H9 (cell line): ENCODE data around the gene ABCG4. TPM values are rescaled to one million over a fixed set of nuclear protein-coding genes. Genes with fewer than 3 reads are reported as not detected.
"Not testable (repeated sequence)": the region's sequence is repeated elsewhere in the genome, so short reads cannot be mapped to it uniquely, and the experiment has no call there.

Experiments used
- DNase-seq: peaks from one replicate; pipeline ENCODE4 v3.0.0-alpha.2; 2017
- H2AFZ ChIP-seq: one replicate; pipeline ENCODE4 v1.6.1; 2013; ENCODE audit warnings: mild to moderate bottlenecking, low read length, control low read depth, moderate library complexity
- H2AK5ac ChIP-seq: 2 replicates; pipeline ENCODE4 v1.6.1; 2013; ENCODE audit warnings: low read length, control low read depth, mixed read lengths; ENCODE audit not compliant: insufficient read length
- H2BK120ac ChIP-seq: one replicate; pipeline ENCODE4 v1.6.1; 2013; ENCODE audit warnings: low read depth, mild to moderate bottlenecking, low read length, control low read depth, inconsistent platforms; ENCODE audit not compliant: poor library complexity, severe bottlenecking
- H2BK12ac ChIP-seq: 2 replicates; pipeline ENCODE4 v1.6.1; 2013; ENCODE audit warnings: low read length, control low read depth, mixed read lengths, low read depth; ENCODE audit not compliant: insufficient read length
- H2BK15ac ChIP-seq: 2 replicates; pipeline ENCODE4 v1.6.1; 2013; ENCODE audit warnings: low read depth, low read length, control low read depth
- H2BK20ac ChIP-seq: one replicate; pipeline ENCODE4 v1.6.1; 2013; ENCODE audit warnings: low read depth, mild to moderate bottlenecking, low read length, control low read depth, inconsistent platforms; ENCODE audit not compliant: poor library complexity, severe bottlenecking
- H2BK5ac ChIP-seq: 2 replicates; pipeline ENCODE4 v1.6.1; 2013; ENCODE audit warnings: low read length, control low read depth, mixed read lengths; ENCODE audit not compliant: insufficient read length
- H3K14ac ChIP-seq: 2 replicates; pipeline ENCODE4 v1.6.1; 2013; ENCODE audit warnings: low read length, control low read depth; ENCODE audit not compliant: insufficient read depth
- H3K18ac ChIP-seq: 2 replicates; pipeline ENCODE4 v1.6.1; 2013; ENCODE audit warnings: low read depth, mild to moderate bottlenecking, mixed read lengths, low read length, control low read depth; ENCODE audit not compliant: insufficient read length
- H3K23ac ChIP-seq: 2 replicates; pipeline ENCODE4 v1.6.1; 2013; ENCODE audit warnings: low read length, control low read depth, mixed read lengths, low read depth; ENCODE audit not compliant: insufficient read length
- H3K23me2 ChIP-seq: 2 replicates; pipeline ENCODE4 v1.6.1; 2013; ENCODE audit warnings: low read depth, mild to moderate bottlenecking, mixed read lengths, low read length, control low read depth; ENCODE audit not compliant: insufficient read length, poor library complexity, severe bottlenecking
- H3K27ac ChIP-seq: 2 replicates; pipeline ENCODE4 v1.5.1; 2013; ENCODE audit warnings: low read length, control low read depth, mixed read lengths, low read depth; ENCODE audit not compliant: insufficient read length
- H3K27me3 ChIP-seq: 2 replicates; pipeline ENCODE4 v1.6.1; 2013; ENCODE audit warnings: low read length, control low read depth, inconsistent platforms; ENCODE audit not compliant: insufficient read depth
- H3K4ac ChIP-seq: 2 replicates; pipeline ENCODE4 v1.6.1; 2013; ENCODE audit warnings: low read depth, mild to moderate bottlenecking, control low read depth, inconsistent platforms, low read length, moderate library complexity
- H3K4me1 ChIP-seq: 2 replicates; pipeline ENCODE4 v1.6.1; 2013; ENCODE audit warnings: low read length, control low read depth, inconsistent platforms; ENCODE audit not compliant: insufficient read depth
- H3K4me2 ChIP-seq: 2 replicates; pipeline ENCODE4 v1.6.1; 2013; ENCODE audit warnings: low read length, control low read depth, mixed read lengths; ENCODE audit not compliant: insufficient read length, insufficient read depth
- H3K56ac ChIP-seq: 2 replicates; pipeline ENCODE4 v1.6.1; 2013; ENCODE audit warnings: low read depth, mild to moderate bottlenecking, mixed read lengths, low read length, control low read depth; ENCODE audit not compliant: insufficient read length
- H3K79me1 ChIP-seq: 2 replicates; pipeline ENCODE4 v1.6.1; 2013; ENCODE audit warnings: low read depth, mild to moderate bottlenecking, moderate library complexity, low read length, control low read depth, inconsistent platforms; ENCODE audit not compliant: insufficient read depth, poor library complexity, severe bottlenecking
- H3K79me2 ChIP-seq: 2 replicates; pipeline ENCODE4 v1.6.1; 2013; ENCODE audit warnings: low read length, control low read depth, inconsistent platforms; ENCODE audit not compliant: insufficient read depth
- H3K9ac ChIP-seq: 2 replicates; pipeline ENCODE4 v1.6.1; 2013; ENCODE audit warnings: low read length, control low read depth, mixed read lengths; ENCODE audit not compliant: insufficient read length; ENCODE audit errors: extremely low read depth
- H3K9me3 ChIP-seq: one replicate; pipeline ENCODE4 v1.6.1; 2013; ENCODE audit warnings: low read depth, low read length, inconsistent platforms; ENCODE audit not compliant: control insufficient read depth
- H3T11ph ChIP-seq: one replicate; pipeline ENCODE4 v1.6.1; 2013; ENCODE audit warnings: mild to moderate bottlenecking, low read length, control low read depth, inconsistent platforms
- H4K20me1 ChIP-seq: one replicate; pipeline ENCODE4 v1.6.1; 2013; ENCODE audit not compliant: control insufficient read depth, insufficient read length, insufficient read depth
- H4K5ac ChIP-seq: 2 replicates; pipeline ENCODE4 v1.6.1; 2013; ENCODE audit warnings: low read depth, mild to moderate bottlenecking, mixed read lengths, low read length, control low read depth; ENCODE audit not compliant: insufficient read length
- H4K8ac ChIP-seq: replicated peaks from 2 replicates; pipeline ENCODE4 v1.6.1; 2013; ENCODE audit warnings: low read length, control low read depth, mixed read lengths, low read depth; ENCODE audit not compliant: insufficient read length
- H4K91ac ChIP-seq: 2 replicates; pipeline ENCODE4 v1.6.1; 2013; ENCODE audit warnings: low read depth, mild to moderate bottlenecking, moderate library complexity, mixed read lengths, low read length, control low read depth; ENCODE audit not compliant: insufficient read length
- H3K27ac Mint-ChIP-seq, 3 experiments: 2 replicates in 2 of 3; 3 replicates in 1 of 3; pipeline ENCODE4 v1.8.0; 2020 to 2021; ENCODE audit warnings: mixed read lengths in 3 of 3, mild to moderate bottlenecking in 1 of 3, moderate library complexity in 1 of 3
- H3K27me3 Mint-ChIP-seq: 2 replicates; pipeline ENCODE4 v1.8.0; 2021; ENCODE audit warnings: low read depth, mild to moderate bottlenecking, moderate library complexity, mixed read lengths
- H3K36me3 Mint-ChIP-seq, 3 experiments: 2 replicates in 2 of 3; 3 replicates in 1 of 3; pipeline ENCODE4 v1.8.0; 2020 to 2021; ENCODE audit warnings: low read depth in 3 of 3, mixed read lengths in 3 of 3; ENCODE audit not compliant: insufficient read depth in 1 of 3
- H3K4me1 Mint-ChIP-seq, 2 experiments: 2 replicates each; pipeline ENCODE4 v1.8.0; 2020; ENCODE audit warnings: mixed read lengths in 2 of 2
- H3K4me3 Mint-ChIP-seq, 2 experiments: 2 replicates in 1 of 2; 3 replicates in 1 of 2; pipeline ENCODE4 v1.8.0; 2020 to 2021; ENCODE audit warnings: mild to moderate bottlenecking in 2 of 2, mixed read lengths in 2 of 2, moderate library complexity in 1 of 2
- H3K9me3 Mint-ChIP-seq, 2 experiments: 2 replicates in 1 of 2; 3 replicates in 1 of 2; pipeline ENCODE4 v1.8.0; 2020; ENCODE audit warnings: mild to moderate bottlenecking in 2 of 2, mixed read lengths in 2 of 2, moderate library complexity in 1 of 2
- CTCF ChIP-seq: fragments of 200-600 bp; sonication (generic); conservative IDR thresholded peaks from 3 replicates; pipeline ENCODE4 v1.8.0; 2021; ENCODE audit warnings: antibody characterized with exemption, mild to moderate bottlenecking
- WGBS: extraction: QIAGEN DNeasy Blood & Tissue Kit; methylation state at CpG from one replicate; pipeline ENCODE4 v1.1.7; 2013; ENCODE audit warnings: missing lambda C conversion rate, low lambda C conversion rate, mixed read lengths; ENCODE audit not compliant: insufficient read length; ENCODE audit errors: extremely low coverage; 5-methylcytosine and 5-hydroxymethylcytosine counted together
- total RNA-seq: library from RNA; stranded (reverse); gene quantifications from 2 replicates; pipeline ENCODE4 v1.2.1, GENCODE V29; 2021

The ABCG4 gene
- total RNA-seq, 1 experiment from 2014 or later: 1.2 TPM

- peak overlapping the region; percentile 67 for H2AFZ ChIP-seq
These were observed 50.1 kb downstream of the ABCG4 start for GRCh38 chr11:119198925-119199324.

GRCh38 chr11:119201236-119201635, 52.4 kb downstream of the ABCG4 start:
- peaks cover 19 to 33% of the 10 kb centered on the region in 2 experiments for H3K4me1 Mint-ChIP-seq
- H4K91ac ChIP-seq, H4K5ac ChIP-seq, H3K14ac ChIP-seq, H3K18ac ChIP-seq, H3K4me3 Mint-ChIP-seq, H3K4me1 ChIP-seq, H2BK12ac ChIP-seq, H3K36me3 Mint-ChIP-seq, H3K27ac ChIP-seq, H3K27me3 ChIP-seq, H3K27me3 Mint-ChIP-seq, H4K20me1 ChIP-seq, H3K79me1 ChIP-seq, H2AFZ ChIP-seq, H3K9me3 Mint-ChIP-seq, H2BK120ac ChIP-seq, H4K8ac ChIP-seq, H3K9ac ChIP-seq, H3T11ph ChIP-seq, H2BK5ac ChIP-seq, DNase-seq, H3K23ac ChIP-seq, H2AK5ac ChIP-seq, H3K23me2 ChIP-seq, H3K9me3 ChIP-seq, H2BK20ac ChIP-seq, H3K56ac ChIP-seq, H3K79me2 ChIP-seq, H2BK15ac ChIP-seq, H3K4me2 ChIP-seq, H3K4ac ChIP-seq: not testable (repeated sequence)
- peak overlapping the region in 1 of 3 experiments; percentile 61; a peak in 1 of 7 replicates for H3K27ac Mint-ChIP-seq
- WGBS: no CpG with 5 or more reads among the region's 5 CpGs

More at GRCh38 chr11:119198925-119199324, 50.1 kb downstream of the ABCG4 start:
- no peaks in the 10 kb centered on the region for H3K23me2 ChIP-seq
- H3K9ac ChIP-seq: no peak overlapping the region
- H3K79me2 ChIP-seq: no peaks in the 10 kb centered on the region
- H3K4me2 ChIP-seq: no peak overlapping the region
- H3K4ac ChIP-seq: no peak overlapping the region
- TF ChIP-seq CTCF: no peak
- Mint-ChIP-seq H3K4me1 (peaks cover 21 to 34% of the 10 kb centered on the region in 2 experiments), H3K36me3 (no peaks in the 10 kb centered on the region), H3K4me3 (no peak overlapping the region), H3K27ac (peak overlapping the region in 1 of 3 experiments; percentile 59; a peak in 1 of 7 replicates), H3K27me3 (no peaks in the 10 kb centered on the region; the same call in 1 of the 2 replicates), H3K9me3 (no peaks in the 10 kb centered on the region)
- WGBS: no CpG with 5 or more reads among the region's 6 CpGs
- DNase-seq: no peak
- H2BK15ac ChIP-seq: no peak overlapping the region
- H3K14ac ChIP-seq: no peak overlapping the region
- no peak overlapping the region for H3K27ac ChIP-seq
- H3K4me1 ChIP-seq: peaks cover 2% of the 10 kb centered on the region; the same call in 1 of the 2 replicates
- no peak overlapping the region for H4K5ac ChIP-seq
- no peak overlapping the region for H4K8ac ChIP-seq
- H3K9me3 ChIP-seq: no peaks in the 10 kb centered on the region
- H4K91ac ChIP-seq: no peak overlapping the region
- H2BK5ac ChIP-seq: no peak overlapping the region
- H3K18ac ChIP-seq: no peak overlapping the region
- no peaks in the 10 kb centered on the region for H3K79me1 ChIP-seq
- no peaks in the 10 kb centered on the region for H3K27me3 ChIP-seq
- H2BK20ac ChIP-seq: no peak overlapping the region
- H3K56ac ChIP-seq: no peak overlapping the region
- H3T11ph ChIP-seq: no peak overlapping the region
- no peak overlapping the region for H2BK120ac ChIP-seq
- no peak overlapping the region for H2BK12ac ChIP-seq
- H2AK5ac ChIP-seq: no peak overlapping the region
- H3K23ac ChIP-seq: no peak overlapping the region
- H4K20me1 ChIP-seq: no peaks in the 10 kb centered on the region
